Mesendoderm (in vitro differentiated cells): ENCODE measurements around the gene TMIE.

Experiments
- DNase-seq: peaks from one replicate; pipeline ENCODE4 v3.0.0; 2013
- H2AK5ac ChIP-seq: 2 replicates; pipeline ENCODE4 v1.6.1; 2013; ENCODE audit warnings: low read length, inconsistent platforms
- H2BK120ac ChIP-seq: 2 replicates; pipeline ENCODE4 v1.6.1; 2013; ENCODE audit warnings: low read depth, mild to moderate bottlenecking, low read length, moderate library complexity, mixed read lengths
- H2BK15ac ChIP-seq: replicated peaks from 2 replicates; pipeline ENCODE4 v1.6.1; 2013; ENCODE audit warnings: low read depth, mild to moderate bottlenecking, moderate library complexity
- H2BK5ac ChIP-seq: 2 replicates; pipeline ENCODE4 v1.6.1; 2013; ENCODE audit warnings: low read length, inconsistent platforms
- H3K18ac ChIP-seq: 2 replicates; pipeline ENCODE4 v1.6.1; 2013; ENCODE audit warnings: mild to moderate bottlenecking, low read length, mixed read lengths
- H3K23ac ChIP-seq: one replicate; pipeline ENCODE4 v1.6.1; 2013; ENCODE audit warnings: low read length
- H3K27ac ChIP-seq: 2 replicates; pipeline ENCODE4 v1.5.1; 2013; ENCODE audit warnings: low read depth, mild to moderate bottlenecking, inconsistent platforms, low read length, moderate library complexity
- H3K27me3 ChIP-seq: 2 replicates; pipeline ENCODE4 v1.6.1; 2013; ENCODE audit warnings: low read length, control low read depth, mild to moderate bottlenecking, inconsistent platforms; ENCODE audit not compliant: insufficient read depth, poor library complexity
- H3K36me3 ChIP-seq: 2 replicates; pipeline ENCODE4 v1.6.1; 2013; ENCODE audit warnings: low read length, inconsistent platforms; ENCODE audit not compliant: control insufficient read depth, insufficient read depth
- H3K4ac ChIP-seq: one replicate; pipeline ENCODE4 v1.6.1; 2013; ENCODE audit warnings: low read depth, mild to moderate bottlenecking, low read length, moderate library complexity
- H3K4me1 ChIP-seq: 2 replicates; pipeline ENCODE4 v1.6.1; 2013; ENCODE audit warnings: low read depth, low read length, inconsistent platforms; ENCODE audit not compliant: control insufficient read depth
- H3K4me2 ChIP-seq: 2 replicates; pipeline ENCODE4 v1.6.1; 2013; ENCODE audit warnings: low read length
- H3K4me3 ChIP-seq: 2 replicates; pipeline ENCODE4 v1.5.1; 2013; ENCODE audit warnings: mild to moderate bottlenecking, low read length
- H3K56ac ChIP-seq: one replicate; pipeline ENCODE4 v1.6.1; 2013; ENCODE audit warnings: low read length
- H3K79me1 ChIP-seq: 2 replicates; pipeline ENCODE4 v1.6.1; 2013; ENCODE audit warnings: low read length, inconsistent platforms
- H3K79me2 ChIP-seq: 2 replicates; pipeline ENCODE4 v1.6.1; 2013; ENCODE audit warnings: mild to moderate bottlenecking, low read length; ENCODE audit not compliant: control insufficient read depth, insufficient read depth
- H3K9ac ChIP-seq: 2 replicates; pipeline ENCODE4 v1.6.1; 2013; ENCODE audit warnings: low read length, inconsistent platforms
- H4K5ac ChIP-seq: one replicate; pipeline ENCODE4 v1.6.1; 2013; ENCODE audit warnings: low read length
- H4K8ac ChIP-seq: one replicate; pipeline ENCODE4 v1.6.1; 2013; ENCODE audit warnings: low read depth, mild to moderate bottlenecking, control low read depth, low read length, moderate library complexity
- WGBS: extraction: QIAGEN DNeasy Blood & Tissue Kit; methylation state at CpG from one replicate; pipeline ENCODE4 v1.1.7; 2013; ENCODE audit warnings: low lambda C conversion rate, missing lambda C conversion rate; ENCODE audit not compliant: insufficient coverage; ENCODE audit errors: extremely low coverage; 5-methylcytosine and 5-hydroxymethylcytosine counted together

The TMIE gene

GRCh38 chr3:46724424-46724823 is 23.2 kb downstream of the TMIE start:
- Histone ChIP-seq H3K4me2 (no peak overlapping the region), H4K8ac (no peak overlapping the region), H3K9ac (no peak overlapping the region), H2BK15ac (no peak overlapping the region), H2BK5ac (no peak overlapping the region), H2AK5ac (no peak overlapping the region), H4K5ac (no peak overlapping the region), H3K4me3 (no peak overlapping the region), H3K79me2 (no peaks in the 10 kb centered on the region), H2BK120ac (no peak overlapping the region), H3K36me3 (no peaks in the 10 kb centered on the region), H3K27ac (no peak overlapping the region), H3K23ac (no peak overlapping the region), H3K79me1 (no peaks in the 10 kb centered on the region), H3K4ac (no peak overlapping the region), H3K4me1 (no peaks in the 10 kb centered on the region), H3K27me3 (no peaks in the 10 kb centered on the region), H3K18ac (no peak overlapping the region), H3K56ac (no peak overlapping the region)
- WGBS, result no CpG with 5 or more reads among the region's 4 CpGs
- DNase-seq, result no peak

GRCh38 chr3:46725621-46726314 is 24.6 kb downstream of the TMIE start:
- H3K79me2 ChIP-seq, result no peaks in the 10 kb centered on the region
- WGBS, result no CpG with 5 or more reads among the region's 6 CpGs
- H3K18ac ChIP-seq, result no peak overlapping the region
- H3K4me3 ChIP-seq, result no peak overlapping the region
- no peak overlapping the region for H4K8ac ChIP-seq
- H3K4me1 ChIP-seq, result no peaks in the 10 kb centered on the region
- no peak overlapping the region for H3K4me2 ChIP-seq
- H3K36me3 ChIP-seq, result no peaks in the 10 kb centered on the region
- H3K27ac ChIP-seq, result no peak overlapping the region
- no peak overlapping the region for H3K9ac ChIP-seq
- H4K5ac ChIP-seq, result no peak overlapping the region
- no peaks in the 10 kb centered on the region for H3K27me3 ChIP-seq
- no peak overlapping the region for H3K23ac ChIP-seq
- H2BK5ac ChIP-seq, result no peak overlapping the region
- H2AK5ac ChIP-seq, result no peak overlapping the region
- H3K79me1 ChIP-seq, result no peaks in the 10 kb centered on the region
- no peak for DNase-seq
- H2BK120ac ChIP-seq, result no peak overlapping the region
- H2BK15ac ChIP-seq, result no peak overlapping the region
- H3K56ac ChIP-seq, result no peak overlapping the region
- H3K4ac ChIP-seq, result no peak overlapping the region

GRCh38 chr3:46729038-46729437 is 27.8 kb downstream of the TMIE start:
- H3K4me1 ChIP-seq, result no peaks in the 10 kb centered on the region
- H3K79me1 ChIP-seq, result no peaks in the 10 kb centered on the region
- no peak overlapping the region for H3K23ac ChIP-seq
- no peak overlapping the region for H2BK120ac ChIP-seq
- no peak overlapping the region for H3K9ac ChIP-seq
- no peak for DNase-seq
- WGBS, result no CpG with 5 or more reads among the region's 4 CpGs
- no peak overlapping the region for H3K4ac ChIP-seq
- H3K79me2 ChIP-seq, result no peaks in the 10 kb centered on the region
- H3K36me3 ChIP-seq, result no peaks in the 10 kb centered on the region
- H3K27ac ChIP-seq, result no peak overlapping the region
- no peak overlapping the region for H2BK15ac ChIP-seq
- H3K56ac ChIP-seq, result no peak overlapping the region
- H3K18ac ChIP-seq, result no peak overlapping the region
- H4K8ac ChIP-seq, result no peak overlapping the region
- H2AK5ac ChIP-seq, result no peak overlapping the region
- H2BK5ac ChIP-seq, result no peak overlapping the region
- no peak overlapping the region for H3K4me2 ChIP-seq
- no peak overlapping the region for H4K5ac ChIP-seq
- H3K27me3 ChIP-seq, result no peaks in the 10 kb centered on the region
- no peak overlapping the region for H3K4me3 ChIP-seq

GRCh38 chr3:46730819-46731218 is 29.6 kb downstream of the TMIE start:
- no peak overlapping the region for H4K8ac ChIP-seq
- H3K27me3 ChIP-seq, result no peaks in the 10 kb centered on the region
- no peak overlapping the region for H2BK15ac ChIP-seq
- no peak overlapping the region for H2AK5ac ChIP-seq
- H3K79me1 ChIP-seq, result no peaks in the 10 kb centered on the region
- no peaks in the 10 kb centered on the region for H3K36me3 ChIP-seq
- H4K5ac ChIP-seq, result no peak overlapping the region
- H3K56ac ChIP-seq, result no peak overlapping the region
- no peak overlapping the region for H3K27ac ChIP-seq
- no peak overlapping the region for H3K4me3 ChIP-seq
- H3K9ac ChIP-seq, result no peak overlapping the region
- H3K4me1 ChIP-seq, result no peaks in the 10 kb centered on the region
- H3K4me2 ChIP-seq, result no peak overlapping the region
- no peak overlapping the region for H2BK5ac ChIP-seq
- no peak overlapping the region for H3K18ac ChIP-seq
- WGBS, result no CpG with 5 or more reads among the region's 2 CpGs
- no peak overlapping the region for H2BK120ac ChIP-seq
- no peaks in the 10 kb centered on the region for H3K79me2 ChIP-seq
- no peak overlapping the region for H3K4ac ChIP-seq
- H3K23ac ChIP-seq, result no peak overlapping the region
- no peak for DNase-seq

GRCh38 chr3:46731795-46732194 is 30.6 kb downstream of the TMIE start:
- no peak for DNase-seq
- no peaks in the 10 kb centered on the region for H3K79me1 ChIP-seq
- no peaks in the 10 kb centered on the region for H3K79me2 ChIP-seq
- no peak overlapping the region for H3K4me3 ChIP-seq
- H3K56ac ChIP-seq, result no peak overlapping the region
- no peaks in the 10 kb centered on the region for H3K36me3 ChIP-seq
- H3K18ac ChIP-seq, result no peak overlapping the region
- H3K4me1 ChIP-seq, result no peaks in the 10 kb centered on the region
- H3K4ac ChIP-seq, result no peak overlapping the region
- H3K4me2 ChIP-seq, result no peak overlapping the region
- H3K27me3 ChIP-seq, result no peaks in the 10 kb centered on the region
- H3K23ac ChIP-seq, result no peak overlapping the region
- H3K9ac ChIP-seq, result no peak overlapping the region
- no peak overlapping the region for H2BK5ac ChIP-seq
- H2AK5ac ChIP-seq, result no peak overlapping the region
- no peak overlapping the region for H2BK15ac ChIP-seq
- no peak overlapping the region for H2BK120ac ChIP-seq
- no peak overlapping the region for H4K8ac ChIP-seq
- no peak overlapping the region for H3K27ac ChIP-seq
- WGBS, result no CpG with 5 or more reads among the region's 3 CpGs
- no peak overlapping the region for H4K5ac ChIP-seq
